Heart right ventricle (tissue), 16 donors: Measurements from ENCODE around the gene DNAJC4. TPM values are rescaled to one million over a fixed set of nuclear protein-coding genes. Genes with fewer than 3 reads are reported as not detected.

ENCODE experiments used
- ATAC-seq, 8 donors: fragments of 200-7000 bp; cut with Tn5 transposase; one replicate each; pipeline ENCODE4 v1.9.1; 2020; ENCODE audit warnings: mild to moderate bottlenecking in 8 of 8, moderate library complexity in 8 of 8, moderate number of reproducible peaks in 1 of 8
- DNase-seq, 2 donors: peaks; one replicate each; pipeline ENCODE4 v3.0.0-alpha.2; 2020
- H3K27ac ChIP-seq, 10 donors: fragments of 200-600 bp; sonication (generic) in 2 of 10; one replicate each; pipeline versions ENCODE4 v1.5.0 to v1.8.0; 2020 to 2022; ENCODE audit warnings: mild to moderate bottlenecking in 3 of 10
- H3K27me3 ChIP-seq, 7 donors: fragments of 200-600 bp; one replicate each; pipeline ENCODE4 v1.8.0; 2021 to 2022; ENCODE audit warnings: mild to moderate bottlenecking in 2 of 7
- H3K36me3 ChIP-seq, 9 donors: fragments of 200-600 bp; sonication (generic) in 1 of 9; one replicate each; pipeline versions ENCODE4 v1.5.0 to v1.8.0; 2020 to 2022; ENCODE audit warnings: mild to moderate bottlenecking in 2 of 9
- H3K4me1 ChIP-seq, 9 donors: fragments of 200-600 bp; sonication (generic) in 1 of 9; one replicate each; pipeline versions ENCODE4 v1.5.0 to v1.8.0; 2020 to 2022; ENCODE audit warnings: mild to moderate bottlenecking in 4 of 9
- H3K4me3 ChIP-seq, 10 donors: fragments of 200-600 bp; sonication (generic) in 2 of 10; one replicate each; pipeline versions ENCODE4 v1.5.0 to v1.8.0; 2020 to 2022; ENCODE audit warnings: mild to moderate bottlenecking in 7 of 10, moderate library complexity in 2 of 10
- H3K9me3 ChIP-seq, 11 donors: fragments of 200-600 bp in 10 of 11; sonication (generic) in 2 of 11; one replicate each; pipeline versions ENCODE4 v1.5.0 to v1.8.0; 2013 to 2022; ENCODE audit warnings: mild to moderate bottlenecking in 2 of 11, control low read depth in 1 of 11, moderate library complexity in 1 of 11
- CTCF ChIP-seq, 9 donors: fragments of 200-600 bp; sonication (generic) in 2 of 9; IDR thresholded peaks; one replicate each; pipeline versions ENCODE4 v1.5.0 to v1.8.0; 2021 to 2022; ENCODE audit warnings: antibody characterized with exemption in 9 of 9, mild to moderate bottlenecking in 5 of 9, moderate library complexity in 1 of 9
- WGBS, 2 donors: extraction: QIAGEN DNeasy Blood & Tissue Kit; methylation state at CpG; one replicate each; pipeline ENCODE4 v1.1.7; 2013; ENCODE audit warnings: inconsistent platforms in 1 of 2; 5-methylcytosine and 5-hydroxymethylcytosine counted together
- intact Hi-C, 10 donors: fragments of 100-400 bp; cut with DNase I; formaldehyde crosslinking; loops; one replicate each; pipeline versions ENCODE4 v1.11.1 to v1.14.2; 2022
- polyA plus RNA-seq, 2 donors: library from polyadenylated mRNA; stranded (reverse); fragments of 200-250 nt; gene quantifications; one replicate each; pipeline ENCODE4 v1.2.3, GENCODE V29; 2013
- total RNA-seq, 10 donors: library from RNA; stranded (reverse); fragmentation: NEBNext Ultra II Directional in 3 of 10; extraction: Animal tissue kit (Norgen Biotek cat#: 25700) in 3 of 10; gene quantifications; one replicate each; pipeline versions ENCODE4 v1.2.1 to v1.2.4, GENCODE V29; 2021 to 2023
- donor health status: Arrhythmogenic right ventricular cardiomyopathy.
- donor health status: ischemic (EF 13 %, LVEDD 7.1; RV severe dilation, severe dysfunction).
- donor health status: healthy with polysubstance abuse.
- donor health status: DM: no; HTN: yes; CAD: no.
- donor health status: DM: no; HTN: no; CAD: no.
- donor health status: ischemic (EF 25% LVEDD 6.9; RV normal size, moderate dysfunction).
- donor health status: ischemic (EF 25% LVEDD 5.7; RV mildly dilated, moderate dysfunction).
- donor health status: healthy.
- donor health status: DM: yes; HTN: yes; CAD: no.
- donor health status: Ischemic cardiomyopathy.
- donor health status: ischemic (EF 35%, LVEDD 5.7; RV mildly dilated, moderate dysfunction).
- donor health status: nonischemic (EF 11% LVEDD 7.7; RV severe dilation, severe dysfunction).
- donor health status: DM: yes; HTN: yes; CAD: no.
- donor health status: PGD.
- donor health status: ischemic (EF 29% LVEDD 5.4; RV normal size, mild dysfunction).
- donor health status: nonischemic (EF 23%, LVEDD 6.1; RV moderate dilation, normal function).

DNAJC4 gene
- total and polyA plus RNA-seq, 12 donors, result 46.6 to 173 (median 52.0) TPM

- Histone ChIP-seq H3K36me3 (peaks cover 0 to 34% (median 9%) of the 10 kb centered on the region in 9 donors), H3K27me3 (no peaks in the 10 kb centered on the region), H3K9me3 (no peaks in the 10 kb centered on the region), H3K4me3 (peak overlapping the region; percentile 63 to 90 (median 74)), H3K4me1 (peaks cover 18 to 55% (median 36%) of the 10 kb centered on the region in 9 donors), H3K27ac (peak overlapping the region; percentile 58 to 100 (median 98))
- intact Hi-C loops, result loop anchor here in 2 of 10 donors (1.0 to 2.0 kb wide), 3 partner anchors 18 to 65 kb away; partner anchors contain the start of gene PLCB3 (in 2 of the 2)
- WGBS, 2 donors, result 1% methylated on average over 34 of the region's 34 CpGs
- TF ChIP-seq CTCF (IDR thresholded peaks at IDR 0.05), result peak in 1 of 9 donors; percentile 4
- ATAC-seq, result peak in 5 of 8 donors; percentile 3 to 24 (median 6)
- DNase-seq, result peak; percentile 69 to 73
Measured at GRCh38 chr11:64268893-64269539, 38.7 kb downstream of the DNAJC4 start.

GRCh38 chr11:64269540-64270220, 39.3 kb downstream of the DNAJC4 start:
- intact Hi-C loops, result loop anchor here in 5 of 10 donors (1.0 to 2.0 kb wide), 7 partner anchors 15 to 35 kb away; partner anchors contain the start of genes GPR137 (in 5 of the 5), BAD (in 4 of the 5), FKBP2 (in 3 of the 5) and PLCB3 (in 2 of the 5)
- H3K36me3 ChIP-seq, result peaks cover 0 to 27% (median 9%) of the 10 kb centered on the region in 9 donors
- peak overlapping the region; percentile 70 to 90 (median 79) for H3K4me3 ChIP-seq
- ATAC-seq, result peak; percentile 86 to 92 (median 90)
- no peaks in the 10 kb centered on the region for H3K9me3 ChIP-seq
- 0 to 1% methylated on average over 53 to 58 of the region's 58 CpGs for WGBS, 2 donors
- peak in 5 of 9 donors; percentile 2 to 56 (median 39) for TF ChIP-seq CTCF (IDR thresholded peaks at IDR 0.05)
- H3K27ac ChIP-seq, result peak overlapping the region; percentile 89 to 100 (median 98)
- DNase-seq, result peak; percentile 97 to 99
- no peaks in the 10 kb centered on the region for H3K27me3 ChIP-seq
- H3K4me1 ChIP-seq, result peaks cover 18 to 55% (median 36%) of the 10 kb centered on the region in 9 donors

GRCh38 chr11:64275031-64275800, 44.9 kb downstream of the DNAJC4 start:
- peaks cover 0 to 47% (median 4%) of the 10 kb centered on the region in 9 donors for H3K36me3 ChIP-seq
- 93 to 94% methylated on average over 15 of the region's 15 CpGs for WGBS, 2 donors
- peaks cover 0 to 28% (median 15%) of the 10 kb centered on the region in 9 donors for H3K4me1 ChIP-seq
- intact Hi-C loops, result no loop called here
- DNase-seq (no peak), ATAC-seq (no peak)
- no peak overlapping the region for H3K4me3 ChIP-seq
- no peaks in the 10 kb centered on the region for H3K27me3 ChIP-seq
- TF ChIP-seq CTCF (IDR thresholded peaks at IDR 0.05), result no peak
- H3K9me3 ChIP-seq, result no peaks in the 10 kb centered on the region
- no peak overlapping the region for H3K27ac ChIP-seq

GRCh38 chr11:64275841-64276240, 45.5 kb downstream of the DNAJC4 start:
- intact Hi-C loops, result no loop called here
- whole genome bisulfite sequencing, 2 donors, result 85 to 90% methylated on average over 2 of the region's 2 CpGs

More at GRCh38 chr11:64275841-64276240, 45.5 kb downstream of the DNAJC4 start:
- H3K36me3 ChIP-seq, result peaks cover 0 to 50% (median 4%) of the 10 kb centered on the region in 9 donors
- H3K4me1 ChIP-seq, result peaks cover 0 to 29% (median 15%) of the 10 kb centered on the region in 9 donors
- H3K4me3 ChIP-seq, result no peak overlapping the region
- no peaks in the 10 kb centered on the region for H3K27me3 ChIP-seq
- no peak overlapping the region for H3K27ac ChIP-seq
- TF ChIP-seq CTCF (IDR thresholded peaks at IDR 0.05), result no peak
- ATAC-seq (no peak), DNase-seq (no peak)
- no peaks in the 10 kb centered on the region for H3K9me3 ChIP-seq
